GM12892 (cell line): ENCODE data around the gene MAFG.

Experiments
- POLR2A ChIP-seq: IDR thresholded peaks from 2 replicates; pipeline ENCODE4 v1.6.1; 2011; ENCODE audit warnings: low read depth, low read length, control low read depth
- TAF1 ChIP-seq: IDR thresholded peaks from 2 replicates; pipeline ENCODE4 v1.6.1; 2011; ENCODE audit warnings: low read depth, mild to moderate bottlenecking, control low read depth, low read length, borderline replicate concordance

GRCh38 chr17:81899514-81900166, 27.9 kb downstream of the MAFG start:
- TF ChIP-seq POLR2A (no peak), TAF1 (no peak)
